Keratinocyte (primary cell): Measurements from ENCODE around the gene CNGA4.

Experiments
- EZH2 ChIP-seq: IDR thresholded peaks from one replicate; pipeline ENCODE4 v1.6.1; 2012; ENCODE audit warnings: inconsistent platforms, mild to moderate bottlenecking, low read length, moderate library complexity
- TF ChIP-seq, protein P1 (sequence below), 3 experiments: IDR thresholded peaks in 1 of 3; conservative IDR thresholded peaks in 1 of 3; optimal IDR thresholded peaks in 1 of 3; 2 replicates in 2 of 3; 3 replicates in 1 of 3; pipeline versions ENCODE3 to v1.5.1; 2011; ENCODE audit warnings: low read length in 3 of 3, mild to moderate bottlenecking in 3 of 3, moderate library complexity in 2 of 3, control low read depth in 1 of 3, inconsistent platforms in 1 of 3; ENCODE audit not compliant: insufficient read depth in 2 of 3; ENCODE audit errors: extremely low read depth in 1 of 3

DNA sequence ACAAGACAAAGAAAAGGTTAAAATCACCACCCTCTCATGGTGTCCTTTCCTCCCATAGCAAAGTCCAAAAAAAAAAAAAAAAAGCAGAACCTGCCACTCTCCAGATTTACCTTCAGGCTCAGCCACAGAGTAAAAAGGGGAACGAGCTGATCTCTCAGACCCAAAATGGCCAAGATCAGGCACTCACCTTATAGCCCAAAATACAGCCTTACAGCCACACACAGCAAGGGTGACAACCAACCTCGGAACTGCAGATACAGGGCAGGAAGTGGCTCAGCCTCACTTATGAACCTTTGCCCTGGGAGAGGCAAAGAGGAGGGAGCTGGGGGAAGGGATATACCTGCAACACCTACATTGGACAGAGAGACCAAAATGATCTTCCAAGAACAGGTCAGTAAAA, 9.0 kb upstream of the CNGA4 start:
- TF ChIP-seq, protein P1, sequence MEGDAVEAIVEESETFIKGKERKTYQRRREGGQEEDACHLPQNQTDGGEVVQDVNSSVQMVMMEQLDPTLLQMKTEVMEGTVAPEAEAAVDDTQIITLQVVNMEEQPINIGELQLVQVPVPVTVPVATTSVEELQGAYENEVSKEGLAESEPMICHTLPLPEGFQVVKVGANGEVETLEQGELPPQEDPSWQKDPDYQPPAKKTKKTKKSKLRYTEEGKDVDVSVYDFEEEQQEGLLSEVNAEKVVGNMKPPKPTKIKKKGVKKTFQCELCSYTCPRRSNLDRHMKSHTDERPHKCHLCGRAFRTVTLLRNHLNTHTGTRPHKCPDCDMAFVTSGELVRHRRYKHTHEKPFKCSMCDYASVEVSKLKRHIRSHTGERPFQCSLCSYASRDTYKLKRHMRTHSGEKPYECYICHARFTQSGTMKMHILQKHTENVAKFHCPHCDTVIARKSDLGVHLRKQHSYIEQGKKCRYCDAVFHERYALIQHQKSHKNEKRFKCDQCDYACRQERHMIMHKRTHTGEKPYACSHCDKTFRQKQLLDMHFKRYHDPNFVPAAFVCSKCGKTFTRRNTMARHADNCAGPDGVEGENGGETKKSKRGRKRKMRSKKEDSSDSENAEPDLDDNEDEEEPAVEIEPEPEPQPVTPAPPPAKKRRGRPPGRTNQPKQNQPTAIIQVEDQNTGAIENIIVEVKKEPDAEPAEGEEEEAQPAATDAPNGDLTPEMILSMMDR (optimal IDR thresholded peaks at IDR 0.05 in 1 of 3, IDR thresholded peaks at IDR 0.05 in 1 of 3, conservative IDR thresholded peaks at IDR 0.05 in 1 of 3; ENCODE audit: extremely low read depth in 1 of 3, insufficient read depth in 2 of 3, low read length in 3 of 3) = no peak
- no peak for TF ChIP-seq EZH2
